K562 (cell line): ENCODE data around the gene HSPB1. TPM values are rescaled to one million over a fixed set of nuclear protein-coding genes. Genes with fewer than 3 reads are reported as not detected.
A peak's percentile ranks its signal among the peaks of the same experiment; 100 is the strongest.

Experiments used
- BRF1 ChIP-seq: IDR thresholded peaks from 3 replicates; pipeline ENCODE4 v1.6.1; 2011; ENCODE audit warnings: borderline replicate concordance, mild to moderate bottlenecking; ENCODE audit not compliant: insufficient read length; ENCODE audit errors: extremely low read depth
- CSDE1 ChIP-seq, 2 experiments: fragments of 450-650 bp; IDR thresholded peaks; 2 replicates each; pipeline ENCODE4 v1.6.1; 2016; ENCODE audit warnings: mild to moderate bottlenecking in 1 of 2
- GTF2F1 ChIP-seq: IDR thresholded peaks from 2 replicates; pipeline ENCODE4 v1.6.1; 2011; ENCODE audit warnings: low read depth, low read length, improper control_type of control experiment
- HMGN3 ChIP-seq: IDR thresholded peaks from 2 replicates; pipeline ENCODE4 v1.6.1; 2011; ENCODE audit warnings: borderline replicate concordance, low read depth, mild to moderate bottlenecking, mixed read lengths, low read length; ENCODE audit not compliant: insufficient read length; ENCODE audit errors: extremely low read depth
- KAT7 ChIP-seq: sonication (generic); formaldehyde crosslinking; IDR thresholded peaks from 2 replicates; pipeline ENCODE4 v1.8.0; 2022; ENCODE audit warnings: missing genetic modification reagents, mild to moderate bottlenecking, borderline replicate concordance
- KDM5B ChIP-seq: fragments of 200-600 bp; sonication (generic); IDR thresholded peaks from 2 replicates; pipeline ENCODE4 v1.6.1; 2012; ENCODE audit warnings: low read depth, mild to moderate bottlenecking, moderate library complexity, low read length, control low read depth, inconsistent platforms; ENCODE audit not compliant: insufficient replicate concordance
- LCOR ChIP-seq: sonication (generic); formaldehyde crosslinking; IDR thresholded peaks from 2 replicates; pipeline ENCODE4 v1.8.0; 2022; ENCODE audit warnings: mild to moderate bottlenecking, missing genetic modification reagents
- MECOM ChIP-seq: fragments of 250-450 bp; sonication (Bioruptor Pico); IDR thresholded peaks from 2 replicates; pipeline ENCODE4 v1.8.0; 2022; ENCODE audit warnings: inconsistent platforms
- NFATC3 ChIP-seq: fragments of 450-650 bp; IDR thresholded peaks from 2 replicates; pipeline ENCODE4 v1.6.1; 2017; ENCODE audit warnings: mild to moderate bottlenecking
- ZNF174 ChIP-seq: fragments of 250-450 bp; sonication (Bioruptor Pico); IDR thresholded peaks from 2 replicates; pipeline ENCODE4 v1.4.0; 2020; ENCODE audit warnings: mild to moderate bottlenecking
- ZNF583 ChIP-seq: fragments of 250-450 bp; sonication (Bioruptor Pico); IDR thresholded peaks from 2 replicates; pipeline ENCODE4 v1.4.0; 2020
- polyA plus RNA-seq, 8 experiments: library from polyadenylated mRNA; depleted of rRNA in 4 of 8; stranded (reverse) in 5 of 8; unstranded in 3 of 8; fragments of >200 nt; fragmentation: Nextera tagmentation in 2 of 8; fragmentation: Illumina TruSeq in 1 of 8; extraction: Ambion mirVana in 2 of 8; extraction: Trizol in 1 of 8; gene quantifications; 2 replicates each; pipeline versions ENCODE4 v1.2.1 to v1.2.3, GENCODE V29; 2011 to 2014; ENCODE audit warnings: inconsistent platforms in 1 of 8, missing spikeins in 1 of 8
- total RNA-seq, 7 experiments: library from RNA; depleted of rRNA in 6 of 7; stranded (reverse); fragments of >200 nt in 6 of 7; fragmentation: Illumina TruSeq in 2 of 7; extraction: Trizol in 2 of 7; gene quantifications; 2 replicates each; pipeline versions ENCODE4 v1.2.1 to v1.2.3, GENCODE V29; 2011 to 2021; ENCODE audit warnings: low replicate concordance in 1 of 7
- TF ChIP-seq, protein P1 (sequence below), 3 experiments: fragments of 200-800 bp in 1 of 3; fragments of 250-450 bp in 1 of 3; fragments of 450-650 bp in 1 of 3; sonication (Bioruptor Pico) in 1 of 3; sonication (Bioruptor generic) in 1 of 3; formaldehyde crosslinking in 1 of 3; IDR thresholded peaks; 2 replicates each; pipeline versions ENCODE4 v1.6.1 to v1.8.0; 2016 to 2022; ENCODE audit warnings: mild to moderate bottlenecking in 2 of 3, missing genetic modification characterization in 2 of 3, missing compliant biosample characterization in 1 of 3, moderate library complexity in 1 of 3
- TF ChIP-seq, protein P2 (sequence below): fragments of 200-800 bp; sonication (Bioruptor generic); IDR thresholded peaks from 2 replicates; pipeline ENCODE4 v1.6.1; 2016; ENCODE audit warnings: missing genetic modification characterization, missing compliant biosample characterization
- TF ChIP-seq, protein P3 (sequence below): fragments of 450-650 bp; IDR thresholded peaks from 2 replicates; pipeline ENCODE4 v1.7.1; 2018; ENCODE audit warnings: mild to moderate bottlenecking, low read depth; ENCODE audit not compliant: partially characterized antibody
- TF ChIP-seq, protein P4 (sequence below): IDR thresholded peaks from 3 replicates; pipeline ENCODE4 v1.6.1; 2011; ENCODE audit warnings: borderline replicate concordance, mild to moderate bottlenecking; ENCODE audit not compliant: insufficient read length, insufficient read depth

The HSPB1 gene
- total and polyA plus RNA-seq, 9 of the 15 experiments (the other 6 are each of a cell fraction or from before 2014, with no cell fraction given), result 27.1 to 522 (median 138) TPM

DNA sequence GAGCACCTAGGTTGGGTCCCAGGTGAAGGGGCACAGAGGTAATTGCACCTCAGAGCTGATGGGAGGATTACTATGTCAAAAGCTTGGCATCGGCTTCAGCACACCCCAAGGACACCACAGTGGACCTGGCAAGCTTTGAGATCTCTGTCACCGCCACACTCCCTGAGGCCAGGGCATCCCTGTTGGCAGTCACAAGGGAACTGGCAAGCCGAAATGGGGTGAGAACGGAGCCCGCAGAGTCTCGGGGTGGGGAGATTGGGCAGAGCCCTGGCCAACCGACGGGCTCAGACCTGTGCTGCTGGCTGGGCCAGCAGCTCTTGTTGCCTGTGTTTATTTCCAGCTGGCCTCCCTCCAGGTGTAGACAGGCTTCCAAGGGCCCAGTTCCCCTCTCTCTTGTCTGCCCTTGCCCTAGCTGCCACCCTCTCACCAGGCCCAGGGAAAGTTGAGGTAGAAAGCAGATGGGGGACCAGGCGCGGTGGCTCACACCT lies 2.5 kb downstream of the HSPB1 start (continued):
- TF ChIP-seq, protein P1, sequence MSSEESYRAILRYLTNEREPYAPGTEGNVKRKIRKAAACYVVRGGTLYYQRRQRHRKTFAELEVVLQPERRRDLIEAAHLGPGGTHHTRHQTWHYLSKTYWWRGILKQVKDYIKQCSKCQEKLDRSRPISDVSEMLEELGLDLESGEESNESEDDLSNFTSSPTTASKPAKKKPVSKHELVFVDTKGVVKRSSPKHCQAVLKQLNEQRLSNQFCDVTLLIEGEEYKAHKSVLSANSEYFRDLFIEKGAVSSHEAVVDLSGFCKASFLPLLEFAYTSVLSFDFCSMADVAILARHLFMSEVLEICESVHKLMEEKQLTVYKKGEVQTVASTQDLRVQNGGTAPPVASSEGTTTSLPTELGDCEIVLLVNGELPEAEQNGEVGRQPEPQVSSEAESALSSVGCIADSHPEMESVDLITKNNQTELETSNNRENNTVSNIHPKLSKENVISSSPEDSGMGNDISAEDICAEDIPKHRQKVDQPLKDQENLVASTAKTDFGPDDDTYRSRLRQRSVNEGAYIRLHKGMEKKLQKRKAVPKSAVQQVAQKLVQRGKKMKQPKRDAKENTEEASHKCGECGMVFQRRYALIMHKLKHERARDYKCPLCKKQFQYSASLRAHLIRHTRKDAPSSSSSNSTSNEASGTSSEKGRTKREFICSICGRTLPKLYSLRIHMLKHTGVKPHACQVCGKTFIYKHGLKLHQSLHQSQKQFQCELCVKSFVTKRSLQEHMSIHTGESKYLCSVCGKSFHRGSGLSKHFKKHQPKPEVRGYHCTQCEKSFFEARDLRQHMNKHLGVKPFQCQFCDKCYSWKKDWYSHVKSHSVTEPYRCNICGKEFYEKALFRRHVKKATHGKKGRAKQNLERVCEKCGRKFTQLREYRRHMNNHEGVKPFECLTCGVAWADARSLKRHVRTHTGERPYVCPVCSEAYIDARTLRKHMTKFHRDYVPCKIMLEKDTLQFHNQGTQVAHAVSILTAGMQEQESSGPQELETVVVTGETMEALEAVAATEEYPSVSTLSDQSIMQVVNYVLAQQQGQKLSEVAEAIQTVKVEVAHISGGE (CRISPR knock-in tag; IDR thresholded peaks at IDR 0.05), result peak in 1 of 3 experiments; percentile 57; a peak in 1 of 6 replicates
- TF ChIP-seq ZNF174 (CRISPR knock-in tag) (no peak), MECOM (CRISPR knock-in tag) (no peak), CSDE1 (IDR thresholded peaks at IDR 0.05) (no peak), BRF1 (no peak), HMGN3 (no peak), KAT7 (CRISPR knock-in tag) (no peak), GTF2F1 (no peak), LCOR (CRISPR knock-in tag) (no peak), ZNF583 (CRISPR knock-in tag) (no peak), NFATC3 (no peak), KDM5B (peak; percentile 11)
- TF ChIP-seq, protein P2, sequence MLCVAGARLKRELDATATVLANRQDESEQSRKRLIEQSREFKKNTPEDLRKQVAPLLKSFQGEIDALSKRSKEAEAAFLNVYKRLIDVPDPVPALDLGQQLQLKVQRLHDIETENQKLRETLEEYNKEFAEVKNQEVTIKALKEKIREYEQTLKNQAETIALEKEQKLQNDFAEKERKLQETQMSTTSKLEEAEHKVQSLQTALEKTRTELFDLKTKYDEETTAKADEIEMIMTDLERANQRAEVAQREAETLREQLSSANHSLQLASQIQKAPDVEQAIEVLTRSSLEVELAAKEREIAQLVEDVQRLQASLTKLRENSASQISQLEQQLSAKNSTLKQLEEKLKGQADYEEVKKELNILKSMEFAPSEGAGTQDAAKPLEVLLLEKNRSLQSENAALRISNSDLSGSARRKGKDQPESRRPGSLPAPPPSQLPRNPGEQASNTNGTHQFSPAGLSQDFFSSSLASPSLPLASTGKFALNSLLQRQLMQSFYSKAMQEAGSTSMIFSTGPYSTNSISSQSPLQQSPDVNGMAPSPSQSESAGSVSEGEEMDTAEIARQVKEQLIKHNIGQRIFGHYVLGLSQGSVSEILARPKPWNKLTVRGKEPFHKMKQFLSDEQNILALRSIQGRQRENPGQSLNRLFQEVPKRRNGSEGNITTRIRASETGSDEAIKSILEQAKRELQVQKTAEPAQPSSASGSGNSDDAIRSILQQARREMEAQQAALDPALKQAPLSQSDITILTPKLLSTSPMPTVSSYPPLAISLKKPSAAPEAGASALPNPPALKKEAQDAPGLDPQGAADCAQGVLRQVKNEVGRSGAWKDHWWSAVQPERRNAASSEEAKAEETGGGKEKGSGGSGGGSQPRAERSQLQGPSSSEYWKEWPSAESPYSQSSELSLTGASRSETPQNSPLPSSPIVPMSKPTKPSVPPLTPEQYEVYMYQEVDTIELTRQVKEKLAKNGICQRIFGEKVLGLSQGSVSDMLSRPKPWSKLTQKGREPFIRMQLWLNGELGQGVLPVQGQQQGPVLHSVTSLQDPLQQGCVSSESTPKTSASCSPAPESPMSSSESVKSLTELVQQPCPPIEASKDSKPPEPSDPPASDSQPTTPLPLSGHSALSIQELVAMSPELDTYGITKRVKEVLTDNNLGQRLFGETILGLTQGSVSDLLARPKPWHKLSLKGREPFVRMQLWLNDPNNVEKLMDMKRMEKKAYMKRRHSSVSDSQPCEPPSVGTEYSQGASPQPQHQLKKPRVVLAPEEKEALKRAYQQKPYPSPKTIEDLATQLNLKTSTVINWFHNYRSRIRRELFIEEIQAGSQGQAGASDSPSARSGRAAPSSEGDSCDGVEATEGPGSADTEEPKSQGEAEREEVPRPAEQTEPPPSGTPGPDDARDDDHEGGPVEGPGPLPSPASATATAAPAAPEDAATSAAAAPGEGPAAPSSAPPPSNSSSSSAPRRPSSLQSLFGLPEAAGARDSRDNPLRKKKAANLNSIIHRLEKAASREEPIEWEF (CRISPR knock-in tag), result no peak
- TF ChIP-seq, protein P3, sequence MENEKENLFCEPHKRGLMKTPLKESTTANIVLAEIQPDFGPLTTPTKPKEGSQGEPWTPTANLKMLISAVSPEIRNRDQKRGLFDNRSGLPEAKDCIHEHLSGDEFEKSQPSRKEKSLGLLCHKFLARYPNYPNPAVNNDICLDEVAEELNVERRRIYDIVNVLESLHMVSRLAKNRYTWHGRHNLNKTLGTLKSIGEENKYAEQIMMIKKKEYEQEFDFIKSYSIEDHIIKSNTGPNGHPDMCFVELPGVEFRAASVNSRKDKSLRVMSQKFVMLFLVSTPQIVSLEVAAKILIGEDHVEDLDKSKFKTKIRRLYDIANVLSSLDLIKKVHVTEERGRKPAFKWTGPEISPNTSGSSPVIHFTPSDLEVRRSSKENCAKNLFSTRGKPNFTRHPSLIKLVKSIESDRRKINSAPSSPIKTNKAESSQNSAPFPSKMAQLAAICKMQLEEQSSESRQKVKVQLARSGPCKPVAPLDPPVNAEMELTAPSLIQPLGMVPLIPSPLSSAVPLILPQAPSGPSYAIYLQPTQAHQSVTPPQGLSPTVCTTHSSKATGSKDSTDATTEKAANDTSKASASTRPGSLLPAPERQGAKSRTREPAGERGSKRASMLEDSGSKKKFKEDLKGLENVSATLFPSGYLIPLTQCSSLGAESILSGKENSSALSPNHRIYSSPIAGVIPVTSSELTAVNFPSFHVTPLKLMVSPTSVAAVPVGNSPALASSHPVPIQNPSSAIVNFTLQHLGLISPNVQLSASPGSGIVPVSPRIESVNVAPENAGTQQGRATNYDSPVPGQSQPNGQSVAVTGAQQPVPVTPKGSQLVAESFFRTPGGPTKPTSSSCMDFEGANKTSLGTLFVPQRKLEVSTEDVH, result no peak
- TF ChIP-seq, protein P4, sequence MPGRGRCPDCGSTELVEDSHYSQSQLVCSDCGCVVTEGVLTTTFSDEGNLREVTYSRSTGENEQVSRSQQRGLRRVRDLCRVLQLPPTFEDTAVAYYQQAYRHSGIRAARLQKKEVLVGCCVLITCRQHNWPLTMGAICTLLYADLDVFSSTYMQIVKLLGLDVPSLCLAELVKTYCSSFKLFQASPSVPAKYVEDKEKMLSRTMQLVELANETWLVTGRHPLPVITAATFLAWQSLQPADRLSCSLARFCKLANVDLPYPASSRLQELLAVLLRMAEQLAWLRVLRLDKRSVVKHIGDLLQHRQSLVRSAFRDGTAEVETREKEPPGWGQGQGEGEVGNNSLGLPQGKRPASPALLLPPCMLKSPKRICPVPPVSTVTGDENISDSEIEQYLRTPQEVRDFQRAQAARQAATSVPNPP, result no peak
